HEK293 (cell line): ENCODE results near the gene CIITA.
A peak's percentile ranks its signal among the peaks of the same experiment; 100 is the strongest.

Source experiments
- CTCF ChIA-PET: fragments of 350-600 bp; formaldehyde crosslinking; extraction: SDS; loops from one replicate; lab custom pipeline; 2021; ENCODE audit warnings: antibody characterized with exemption; lab: Yijun Ruan, JAX
- POLR2A ChIA-PET: fragments of 300-600 bp; formaldehyde crosslinking; extraction: SDS; loops from one replicate; lab custom pipeline; 2020; ENCODE audit warnings: antibody characterized with exemption, inconsistent platforms; lab: Yijun Ruan, JAX
- H3K27ac ChIP-seq: fragments of 200-500 bp; sonication (Bioruptor generic); 2 replicates; pipeline ENCODE4 v1.5.1; 2014; ENCODE audit warnings: low read depth, low read length, control low read depth, inconsistent platforms; ENCODE audit errors: extremely low read depth
- H3K36me3 ChIP-seq, 2 experiments: fragments of 200-500 bp in 1 of 2; sonication (Bioruptor generic) in 1 of 2; 1 replicate in 1 of 2; 2 replicates in 1 of 2; pipeline ENCODE4 v1.5.1; 2014 to 2017; ENCODE audit warnings: inconsistent platforms in 2 of 2, low read length in 2 of 2; ENCODE audit not compliant: control insufficient read depth in 2 of 2, insufficient read depth in 1 of 2
- H3K4me1 ChIP-seq: fragments of 200-500 bp; sonication (Bioruptor generic); 2 replicates; pipeline ENCODE4 v1.5.1; 2014; ENCODE audit warnings: mild to moderate bottlenecking, low read length, inconsistent platforms; ENCODE audit not compliant: control insufficient read depth, insufficient read depth
- H3K4me3 ChIP-seq: 2 replicates; pipeline ENCODE4 v1.5.1; 2011; ENCODE audit warnings: low read depth, mild to moderate bottlenecking, control low read depth, low read length, moderate library complexity
- H3K9me3 ChIP-seq: fragments of 200-500 bp; sonication (Bioruptor generic); 2 replicates; pipeline ENCODE4 v1.5.1; 2014; ENCODE audit warnings: low read depth, low read length, inconsistent platforms; ENCODE audit not compliant: control insufficient read depth, insufficient read depth
- EGR2 ChIP-seq: fragments of 450-650 bp; formaldehyde crosslinking; IDR thresholded peaks from 2 replicates; pipeline ENCODE4 v1.5.1; 2016; ENCODE audit warnings: low read depth, missing biosample characterization, missing genetic modification characterization
- KLF1 ChIP-seq: fragments of 450-650 bp; formaldehyde crosslinking; IDR thresholded peaks from 2 replicates; pipeline ENCODE4 v1.5.1; 2016; ENCODE audit warnings: missing biosample characterization, missing genetic modification characterization
- PRDM4 ChIP-seq: fragments of 450-650 bp; formaldehyde crosslinking; IDR thresholded peaks from 2 replicates; pipeline ENCODE4 v1.5.1; 2017; ENCODE audit warnings: missing biosample characterization, missing genetic modification characterization
- SP2 ChIP-seq: fragments of 450-650 bp; formaldehyde crosslinking; IDR thresholded peaks from 2 replicates; pipeline ENCODE4 v1.5.1; 2016; ENCODE audit warnings: missing biosample characterization, missing genetic modification characterization
- SP3 ChIP-seq: fragments of 450-650 bp; formaldehyde crosslinking; IDR thresholded peaks from 2 replicates; pipeline ENCODE4 v1.5.1; 2016; ENCODE audit warnings: missing biosample characterization, missing genetic modification characterization
- WT1 ChIP-seq: fragments of 450-650 bp; formaldehyde crosslinking; IDR thresholded peaks from 2 replicates; pipeline ENCODE4 v1.5.1; 2016; ENCODE audit warnings: missing biosample characterization, missing genetic modification characterization
- ZFHX2 ChIP-seq: fragments of 450-650 bp; formaldehyde crosslinking; conservative IDR thresholded peaks from 2 replicates; pipeline ENCODE4 v1.5.1; 2016; ENCODE audit warnings: missing biosample characterization, missing genetic modification characterization
- ZNF174 ChIP-seq: fragments of 450-650 bp; formaldehyde crosslinking; IDR thresholded peaks from 2 replicates; pipeline ENCODE4 v1.5.0; 2017; ENCODE audit warnings: missing biosample characterization, mild to moderate bottlenecking, missing genetic modification characterization
- ZNF2 ChIP-seq: fragments of 450-650 bp; formaldehyde crosslinking; IDR thresholded peaks from 2 replicates; pipeline ENCODE4 v1.5.1; 2016; ENCODE audit warnings: missing biosample characterization, missing genetic modification characterization
- ZNF221 ChIP-seq: fragments of 450-650 bp; formaldehyde crosslinking; IDR thresholded peaks from 2 replicates; pipeline ENCODE4 v1.5.1; 2017; ENCODE audit warnings: missing biosample characterization, missing genetic modification characterization, borderline replicate concordance
- ZNF341 ChIP-seq: fragments of 450-650 bp; formaldehyde crosslinking; IDR thresholded peaks from 2 replicates; pipeline ENCODE4; 2016; ENCODE audit warnings: low read depth, missing biosample characterization, missing genetic modification characterization
- ZNF548 ChIP-seq: fragments of 450-650 bp; formaldehyde crosslinking; IDR thresholded peaks from 2 replicates; pipeline ENCODE4 v1.5.1; 2016; ENCODE audit warnings: missing biosample characterization, missing genetic modification characterization
- ZNF600 ChIP-seq: fragments of 450-650 bp; formaldehyde crosslinking; IDR thresholded peaks from 2 replicates; pipeline ENCODE4 v1.5.1; 2016; ENCODE audit warnings: missing biosample characterization, missing genetic modification characterization
- ZNF610 ChIP-seq: fragments of 450-650 bp; formaldehyde crosslinking; IDR thresholded peaks from 2 replicates; pipeline ENCODE4 v1.5.1; 2016; ENCODE audit warnings: missing biosample characterization, missing genetic modification characterization, borderline replicate concordance
- ZNF621 ChIP-seq: fragments of 450-650 bp; formaldehyde crosslinking; IDR thresholded peaks from 2 replicates; pipeline ENCODE4 v1.5.1; 2017; ENCODE audit warnings: missing biosample characterization, missing genetic modification characterization
- ZNF658 ChIP-seq: fragments of 450-650 bp; formaldehyde crosslinking; IDR thresholded peaks from 2 replicates; pipeline ENCODE4; 2016; ENCODE audit warnings: missing biosample characterization, missing genetic modification characterization
- TF ChIP-seq, protein P1 (sequence below): fragments of 450-650 bp; formaldehyde crosslinking; conservative IDR thresholded peaks from 2 replicates; pipeline ENCODE4 v1.5.1; 2016; ENCODE audit warnings: low read depth, missing biosample characterization, missing genetic modification characterization
- TF ChIP-seq, protein P2 (sequence below): fragments of 450-650 bp; formaldehyde crosslinking; IDR thresholded peaks from 2 replicates; pipeline ENCODE4 v1.5.1; 2016; ENCODE audit warnings: missing biosample characterization, missing genetic modification characterization
- TF ChIP-seq, protein P3 (sequence below): fragments of 450-650 bp; formaldehyde crosslinking; IDR thresholded peaks from 2 replicates; pipeline ENCODE4 v1.5.1; 2017; ENCODE audit warnings: missing biosample characterization, missing genetic modification characterization

CIITA gene

GRCh38 chr16:10944249-10945064 lies 67.5 kb downstream of the CIITA start, which contains the start of gene CLEC16A (continued):
- peak; percentile 91 for TF ChIP-seq EGR2 (tag by site-specific recombination)
- TF ChIP-seq SP2 (tag by site-specific recombination): peak; percentile 96
- TF ChIP-seq, all 188 proteins: peak for 44

DNA sequence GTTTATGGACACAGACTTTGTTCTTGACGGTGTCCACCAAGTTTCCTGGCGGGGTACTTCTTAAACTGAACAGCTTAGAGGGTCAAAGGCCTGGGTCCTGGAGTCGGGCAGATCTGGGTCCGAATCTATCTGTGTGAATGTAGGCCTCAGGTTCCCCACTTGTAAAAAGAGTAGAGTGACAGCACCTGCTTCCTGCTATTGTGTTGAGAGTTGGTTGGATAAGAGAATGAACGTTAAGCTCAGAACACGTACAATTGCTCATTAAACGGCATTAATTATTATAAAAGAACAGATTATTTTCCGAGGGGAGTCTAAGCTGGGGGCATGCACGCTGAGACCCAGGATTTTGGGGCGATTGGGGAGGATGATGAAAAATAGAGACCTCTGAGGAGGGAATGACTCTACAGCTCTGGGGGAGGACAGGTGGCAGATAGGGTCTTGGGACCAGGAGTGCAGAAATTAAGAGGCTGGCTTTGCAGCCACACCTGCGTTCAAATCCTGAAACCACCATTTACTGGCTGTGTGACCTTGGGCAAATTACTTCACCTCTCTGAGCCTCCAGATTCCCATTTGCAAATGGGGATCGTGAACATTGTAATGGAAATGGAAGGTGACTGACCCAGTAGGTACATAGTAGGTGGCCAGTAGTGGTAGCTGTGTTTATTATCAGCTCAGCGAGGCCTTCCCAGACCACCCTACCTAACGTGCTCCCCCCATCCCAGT lies 68.2 kb downstream of the CIITA start:
- H3K4me3 ChIP-seq: peak overlapping the region; percentile 91
- CTCF ChIA-PET: interaction anchor here (0.8 to 8.0 kb wide), 4 partner anchors 9 to 413 kb away, joined by 3 to 72 read pairs (median 8); no protein-coding TSS in a partner anchor
- peaks cover 0 to 3% of the 10 kb centered on the region in 2 experiments; a peak in 1 of 3 replicates for H3K36me3 ChIP-seq
- no peak overlapping the region; the same call in 1 of the 2 replicates for H3K27ac ChIP-seq
- H3K4me1 ChIP-seq: peaks cover 23% of the 10 kb centered on the region
- no peaks in the 10 kb centered on the region for H3K9me3 ChIP-seq
- POLR2A ChIA-PET: interaction anchor here (1.7 to 1.8 kb wide), 2 partner anchors 8 to 311 kb away, joined by 5 to 6 read pairs; partner anchors contain the start of gene SOCS1
- TF ChIP-seq PRDM4: peak; percentile 53; the same call in 1 of the 2 replicates
- no peak for TF ChIP-seq ZNF621 (tag by site-specific recombination)
- TF ChIP-seq ZNF2: no peak
- no peak for TF ChIP-seq ZNF548 (tag by site-specific recombination)
- TF ChIP-seq ZFHX2 (tag by site-specific recombination): no peak
- TF ChIP-seq, protein P1, sequence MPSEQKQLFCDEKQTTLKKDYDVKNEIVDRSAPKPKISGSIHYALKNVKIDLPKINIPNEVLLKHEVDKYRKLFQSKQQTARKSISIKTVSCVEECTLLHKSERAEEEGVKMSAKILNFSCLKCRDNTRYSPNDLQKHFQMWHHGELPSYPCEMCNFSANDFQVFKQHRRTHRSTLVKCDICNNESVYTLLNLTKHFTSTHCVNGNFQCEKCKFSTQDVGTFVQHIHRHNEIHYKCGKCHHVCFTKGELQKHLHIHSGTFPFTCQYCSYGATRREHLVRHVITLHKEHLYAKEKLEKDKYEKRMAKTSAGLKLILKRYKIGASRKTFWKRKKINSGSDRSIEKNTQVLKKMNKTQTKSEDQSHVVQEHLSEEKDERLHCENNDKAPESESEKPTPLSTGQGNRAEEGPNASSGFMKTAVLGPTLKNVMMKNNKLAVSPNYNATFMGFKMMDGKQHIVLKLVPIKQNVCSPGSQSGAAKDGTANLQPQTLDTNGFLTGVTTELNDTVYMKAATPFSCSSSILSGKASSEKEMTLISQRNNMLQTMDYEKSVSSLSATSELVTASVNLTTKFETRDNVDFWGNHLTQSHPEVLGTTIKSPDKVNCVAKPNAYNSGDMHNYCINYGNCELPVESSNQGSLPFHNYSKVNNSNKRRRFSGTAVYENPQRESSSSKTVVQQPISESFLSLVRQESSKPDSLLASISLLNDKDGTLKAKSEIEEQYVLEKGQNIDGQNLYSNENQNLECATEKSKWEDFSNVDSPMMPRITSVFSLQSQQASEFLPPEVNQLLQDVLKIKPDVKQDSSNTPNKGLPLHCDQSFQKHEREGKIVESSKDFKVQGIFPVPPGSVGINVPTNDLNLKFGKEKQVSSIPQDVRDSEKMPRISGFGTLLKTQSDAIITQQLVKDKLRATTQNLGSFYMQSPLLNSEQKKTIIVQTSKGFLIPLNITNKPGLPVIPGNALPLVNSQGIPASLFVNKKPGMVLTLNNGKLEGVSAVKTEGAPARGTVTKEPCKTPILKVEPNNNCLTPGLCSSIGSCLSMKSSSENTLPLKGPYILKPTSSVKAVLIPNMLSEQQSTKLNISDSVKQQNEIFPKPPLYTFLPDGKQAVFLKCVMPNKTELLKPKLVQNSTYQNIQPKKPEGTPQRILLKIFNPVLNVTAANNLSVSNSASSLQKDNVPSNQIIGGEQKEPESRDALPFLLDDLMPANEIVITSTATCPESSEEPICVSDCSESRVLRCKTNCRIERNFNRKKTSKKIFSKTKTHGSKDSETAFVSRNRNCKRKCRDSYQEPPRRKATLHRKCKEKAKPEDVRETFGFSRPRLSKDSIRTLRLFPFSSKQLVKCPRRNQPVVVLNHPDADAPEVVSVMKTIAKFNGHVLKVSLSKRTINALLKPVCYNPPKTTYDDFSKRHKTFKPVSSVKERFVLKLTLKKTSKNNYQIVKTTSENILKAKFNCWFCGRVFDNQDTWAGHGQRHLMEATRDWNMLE (tag by site-specific recombination): no peak
- no peak for TF ChIP-seq ZNF610 (tag by site-specific recombination)
- no peak for TF ChIP-seq ZNF658 (tag by site-specific recombination)
- TF ChIP-seq ZNF221 (tag by site-specific recombination): no peak

- ChIA-PET POLR2A (no interaction called here), CTCF (interaction anchor here (0.6 to 8.0 kb wide), 3 partner anchors 16 to 450 kb away, joined by 3 to 72 read pairs (median 3); no protein-coding TSS in a partner anchor)
- Histone ChIP-seq H3K4me3 (no peak overlapping the region; the same call in 1 of the 2 replicates), H3K4me1 (peaks cover 19% of the 10 kb centered on the region), H3K36me3 (no peaks in the 10 kb centered on the region), H3K27ac (no peak overlapping the region), H3K9me3 (no peaks in the 10 kb centered on the region)
- TF ChIP-seq SP3 (tag by site-specific recombination) (peak; percentile 65), WT1 (tag by site-specific recombination) (peak; percentile 90), ZFHX2 (tag by site-specific recombination) (peak; percentile 71), ZNF341 (tag by site-specific recombination) (peak; percentile 65), KLF1 (tag by site-specific recombination) (peak; percentile 83), ZNF600 (tag by site-specific recombination) (peak; percentile 41; the same call in 1 of the 2 replicates), EGR2 (tag by site-specific recombination) (peak; percentile 83), ZNF174 (tag by site-specific recombination) (no peak)
- TF ChIP-seq, protein P2, sequence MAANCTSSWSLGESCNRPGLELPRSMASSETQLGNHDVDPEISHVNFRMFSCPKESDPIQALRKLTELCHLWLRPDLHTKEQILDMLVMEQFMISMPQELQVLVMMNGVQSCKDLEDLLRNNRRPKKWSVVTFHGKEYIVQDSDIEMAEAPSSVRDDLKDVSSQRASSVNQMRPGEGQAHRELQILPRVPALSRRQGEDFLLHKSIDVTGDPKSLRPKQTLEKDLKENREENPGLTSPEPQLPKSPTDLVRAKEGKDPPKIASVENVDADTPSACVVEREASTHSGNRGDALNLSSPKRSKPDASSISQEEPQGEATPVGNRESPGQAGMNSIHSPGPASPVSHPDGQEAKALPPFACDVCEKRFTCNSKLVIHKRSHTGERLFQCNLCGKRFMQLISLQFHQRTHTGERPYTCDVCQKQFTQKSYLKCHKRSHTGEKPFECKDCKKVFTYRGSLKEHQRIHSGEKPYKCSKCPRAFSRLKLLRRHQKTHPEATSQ (tag by site-specific recombination): no peak
- TF ChIP-seq, protein P3, sequence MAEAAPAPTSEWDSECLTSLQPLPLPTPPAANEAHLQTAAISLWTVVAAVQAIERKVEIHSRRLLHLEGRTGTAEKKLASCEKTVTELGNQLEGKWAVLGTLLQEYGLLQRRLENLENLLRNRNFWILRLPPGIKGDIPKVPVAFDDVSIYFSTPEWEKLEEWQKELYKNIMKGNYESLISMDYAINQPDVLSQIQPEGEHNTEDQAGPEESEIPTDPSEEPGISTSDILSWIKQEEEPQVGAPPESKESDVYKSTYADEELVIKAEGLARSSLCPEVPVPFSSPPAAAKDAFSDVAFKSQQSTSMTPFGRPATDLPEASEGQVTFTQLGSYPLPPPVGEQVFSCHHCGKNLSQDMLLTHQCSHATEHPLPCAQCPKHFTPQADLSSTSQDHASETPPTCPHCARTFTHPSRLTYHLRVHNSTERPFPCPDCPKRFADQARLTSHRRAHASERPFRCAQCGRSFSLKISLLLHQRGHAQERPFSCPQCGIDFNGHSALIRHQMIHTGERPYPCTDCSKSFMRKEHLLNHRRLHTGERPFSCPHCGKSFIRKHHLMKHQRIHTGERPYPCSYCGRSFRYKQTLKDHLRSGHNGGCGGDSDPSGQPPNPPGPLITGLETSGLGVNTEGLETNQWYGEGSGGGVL: peak; percentile 96
These were observed 69.3 kb downstream of the CIITA start for GRCh38 chr16:10946308-10946707.
